HUES64 (cell line): ENCODE data around the gene PTPRN2.
"Not testable (repeated sequence)": the region's sequence is repeated elsewhere in the genome, so short reads cannot be mapped to it uniquely, and the experiment has no call there.

Experiments used
- H3K27ac ChIP-seq: 2 replicates; pipeline ENCODE4 v1.7.0; 2013; ENCODE audit warnings: low read depth, low read length, inconsistent platforms
- H3K27me3 ChIP-seq: 2 replicates; pipeline ENCODE4 v1.6.1; 2013; ENCODE audit warnings: mild to moderate bottlenecking, low read length; ENCODE audit not compliant: insufficient read depth
- H3K36me3 ChIP-seq: 2 replicates; pipeline ENCODE4 v1.6.1; 2013; ENCODE audit warnings: mild to moderate bottlenecking, low read length; ENCODE audit not compliant: insufficient read depth
- H3K4me1 ChIP-seq: 2 replicates; pipeline ENCODE4 v1.6.1; 2013; ENCODE audit warnings: mild to moderate bottlenecking, low read length, moderate library complexity; ENCODE audit not compliant: insufficient read depth
- H3K4me3 ChIP-seq: 2 replicates; pipeline ENCODE4 v1.5.1; 2013; ENCODE audit warnings: mild to moderate bottlenecking, low read length, moderate library complexity
- H3K9ac ChIP-seq: 2 replicates; pipeline ENCODE4 v1.6.1; 2013; ENCODE audit warnings: mild to moderate bottlenecking, low read depth, low read length
- H3K9me3 ChIP-seq: 2 replicates; pipeline ENCODE4 v1.6.1; 2013; ENCODE audit warnings: low read depth, low read length; ENCODE audit not compliant: insufficient read depth
- WGBS: fragments of 150-250, 120-280 bp; methylation state at CpG from one replicate; pipeline ENCODE4 v1.1.7; 2013; ENCODE audit warnings: missing lambda C conversion rate; 5-methylcytosine and 5-hydroxymethylcytosine counted together

The PTPRN2 gene

GRCh38 chr7:158519633-158520174 lies 67.9 kb downstream of the PTPRN2 start:
- Histone ChIP-seq H3K36me3 (no peaks in the 10 kb centered on the region), H3K9me3 (peaks cover 88% of the 10 kb centered on the region), H3K27ac (no peak overlapping the region), H3K27me3 (no peaks in the 10 kb centered on the region), H3K4me3 (no peak overlapping the region), H3K4me1 (no peaks in the 10 kb centered on the region), H3K9ac (no peak overlapping the region)
- 69% methylated on average over 4 of the region's 4 CpGs for WGBS

- Histone ChIP-seq H3K27ac (no peak overlapping the region), H3K27me3 (no peaks in the 10 kb centered on the region), H3K9me3 (peaks cover 89% of the 10 kb centered on the region), H3K36me3 (no peaks in the 10 kb centered on the region), H3K4me1 (no peaks in the 10 kb centered on the region), H3K4me3 (no peak overlapping the region), H3K9ac (no peak overlapping the region)
- 91% methylated on average over 6 of the region's 7 CpGs for WGBS
Measured at GRCh38 chr7:158518980-158519632, 68.5 kb downstream of the PTPRN2 start.

GRCh38 chr7:158517571-158517970 lies 70.1 kb downstream of the PTPRN2 start:
- H3K27me3 ChIP-seq = no peaks in the 10 kb centered on the region
- H3K9me3 ChIP-seq = peaks cover 95% of the 10 kb centered on the region
- H3K9ac ChIP-seq = no peak overlapping the region
- WGBS = 88% methylated on average over 4 of the region's 4 CpGs
- no peaks in the 10 kb centered on the region for H3K4me1 ChIP-seq
- no peak overlapping the region for H3K4me3 ChIP-seq
- H3K27ac ChIP-seq = no peak overlapping the region
- H3K36me3 ChIP-seq = no peaks in the 10 kb centered on the region

GRCh38 chr7:158517072-158517471 lies 70.6 kb downstream of the PTPRN2 start:
- H3K27me3 ChIP-seq = no peaks in the 10 kb centered on the region
- H3K4me3 ChIP-seq = no peak overlapping the region
- H3K9ac ChIP-seq = no peak overlapping the region
- H3K9me3 ChIP-seq = peaks cover 96% of the 10 kb centered on the region
- no peaks in the 10 kb centered on the region for H3K36me3 ChIP-seq
- H3K4me1 ChIP-seq = no peaks in the 10 kb centered on the region
- H3K27ac ChIP-seq = no peak overlapping the region
- 79% methylated on average over 10 of the region's 11 CpGs for WGBS

GRCh38 chr7:158516524-158516923 lies 71.1 kb downstream of the PTPRN2 start:
- no peaks in the 10 kb centered on the region for H3K36me3 ChIP-seq
- peaks cover 98% of the 10 kb centered on the region for H3K9me3 ChIP-seq
- no peak overlapping the region for H3K9ac ChIP-seq
- H3K27me3 ChIP-seq = no peaks in the 10 kb centered on the region
- WGBS = 72% methylated on average over 2 of the region's 2 CpGs
- H3K27ac ChIP-seq = no peak overlapping the region
- no peaks in the 10 kb centered on the region for H3K4me1 ChIP-seq
- H3K4me3 ChIP-seq = no peak overlapping the region

- peaks cover 96% of the 10 kb centered on the region for H3K9me3 ChIP-seq
- WGBS = 83% methylated on average over 6 of the region's 6 CpGs
- H3K9ac ChIP-seq = no peak overlapping the region
- H3K4me3 ChIP-seq = no peak overlapping the region
- H3K27me3 ChIP-seq = no peaks in the 10 kb centered on the region
- no peak overlapping the region for H3K27ac ChIP-seq
- H3K36me3 ChIP-seq = no peaks in the 10 kb centered on the region
- no peaks in the 10 kb centered on the region for H3K4me1 ChIP-seq
Measured at GRCh38 chr7:158512869-158513268, 74.8 kb downstream of the PTPRN2 start.

DNA sequence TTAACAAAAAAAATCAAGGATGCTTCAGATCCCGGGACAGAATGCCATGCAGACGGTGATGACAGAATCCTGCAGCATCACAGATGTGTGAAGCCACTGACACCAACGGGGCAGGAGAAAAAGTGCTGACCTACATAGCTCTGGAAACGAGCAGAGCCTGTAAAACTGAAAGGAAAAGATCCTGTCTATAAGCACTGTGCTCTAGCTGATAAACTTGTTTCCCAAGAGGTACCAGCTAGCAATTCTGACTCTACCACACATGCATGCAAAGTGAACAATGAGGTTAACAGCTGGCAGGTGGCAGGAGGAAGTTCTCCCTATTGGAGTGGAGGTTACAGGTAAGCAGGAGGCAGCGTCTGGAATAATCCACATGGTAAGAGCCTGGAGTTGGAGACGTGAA lies 75.6 kb downstream of the PTPRN2 start:
- no peaks in the 10 kb centered on the region for H3K27me3 ChIP-seq
- WGBS = 66% methylated on average over 6 of the region's 6 CpGs
- H3K9ac ChIP-seq = no peak overlapping the region
- no peaks in the 10 kb centered on the region for H3K4me1 ChIP-seq
- peaks cover 96% of the 10 kb centered on the region for H3K9me3 ChIP-seq
- no peak overlapping the region for H3K4me3 ChIP-seq
- no peak overlapping the region for H3K27ac ChIP-seq
- H3K36me3 ChIP-seq = no peaks in the 10 kb centered on the region

DNA sequence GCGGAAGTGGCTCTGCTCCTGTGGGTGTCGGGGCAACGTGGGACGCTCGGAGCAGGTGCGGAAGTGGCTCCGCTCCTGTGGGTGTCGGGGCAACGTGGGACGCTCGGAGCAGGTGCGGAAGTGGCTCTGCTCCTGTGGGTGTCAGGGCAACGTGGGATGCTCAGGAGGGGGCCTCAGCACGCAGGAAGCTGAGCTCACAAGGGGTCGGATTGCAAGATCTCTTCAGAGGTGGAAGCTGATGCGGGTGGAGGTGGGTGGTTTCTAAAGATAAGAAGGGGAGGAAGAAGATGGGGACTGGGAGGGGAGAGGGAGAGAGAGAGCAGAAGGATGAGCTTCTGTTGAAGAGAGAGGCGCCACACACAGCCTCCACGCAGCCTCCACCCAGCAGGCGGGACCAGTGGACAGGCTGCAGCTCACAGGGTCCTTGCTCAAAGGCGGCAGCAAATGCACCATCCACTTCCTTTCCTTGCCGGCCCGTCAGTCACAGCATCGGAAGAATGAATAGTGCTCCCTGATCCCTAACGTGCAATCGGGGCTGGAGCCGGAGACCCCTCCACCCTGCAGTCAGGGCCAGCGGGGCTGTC lies 78.7 kb downstream of the PTPRN2 start:
- WGBS = 87% methylated on average over 21 of the region's 27 CpGs
- H3K27me3 ChIP-seq = no peaks in the 10 kb centered on the region

DNA sequence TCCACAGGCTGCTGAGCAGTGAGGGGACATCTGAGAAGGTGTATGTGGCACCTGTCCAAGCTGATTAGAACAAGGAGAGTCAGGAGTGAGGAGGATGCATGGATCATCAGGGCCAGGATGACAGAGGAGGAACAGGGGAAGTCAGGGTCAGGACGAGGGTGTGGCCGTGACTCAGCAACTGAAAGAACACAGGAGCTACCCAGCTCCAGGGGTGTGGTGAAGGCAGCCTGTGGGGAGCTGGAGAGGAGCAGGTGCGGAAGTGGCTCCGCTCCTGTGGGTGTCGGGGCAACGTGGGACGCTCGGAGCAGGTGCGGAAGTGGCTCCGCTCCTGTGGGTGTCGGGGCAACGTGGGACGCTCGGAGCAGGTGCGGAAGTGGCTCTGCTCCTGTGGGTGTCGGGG lies 79.3 kb downstream of the PTPRN2 start:
- not testable (repeated sequence) for H3K27me3 ChIP-seq, H3K9ac ChIP-seq, H3K27ac ChIP-seq, H3K4me3 ChIP-seq, H3K36me3 ChIP-seq, H3K4me1 ChIP-seq
- peaks cover 94% of the 10 kb centered on the region for H3K9me3 ChIP-seq
- 86% methylated on average over 4 of the region's 16 CpGs for WGBS

More for the DNA sequence above, 78.7 kb downstream of the PTPRN2 start:
- Histone ChIP-seq H3K4me3 (no peak overlapping the region), H3K27ac (no peak overlapping the region), H3K9me3 (peaks cover 97% of the 10 kb centered on the region), H3K36me3 (no peaks in the 10 kb centered on the region), H3K9ac (no peak overlapping the region), H3K4me1 (no peaks in the 10 kb centered on the region)

DNA sequence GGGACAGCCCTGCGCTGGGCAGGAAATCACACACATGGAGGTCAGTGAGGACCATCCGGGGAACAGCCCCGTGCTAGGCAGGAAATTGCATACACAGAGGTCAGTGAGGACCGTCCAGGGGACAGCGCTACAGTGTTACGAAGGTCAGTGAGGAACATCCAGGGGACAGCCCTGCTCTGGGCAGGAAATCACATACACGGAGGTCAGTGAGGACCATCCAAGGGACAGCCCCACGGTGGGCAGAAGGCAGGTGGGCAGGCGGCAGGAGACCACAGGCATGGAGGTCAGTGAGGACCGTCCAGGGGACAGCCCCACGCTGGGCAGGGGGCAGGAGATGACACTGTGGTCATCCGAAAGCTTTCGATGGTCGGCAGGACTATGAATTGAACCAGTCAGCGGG lies 79.7 kb downstream of the PTPRN2 start:
- 87% methylated on average over 15 of the region's 15 CpGs for WGBS
- no peak overlapping the region for H3K4me3 ChIP-seq
- no peak overlapping the region for H3K9ac ChIP-seq
- H3K27ac ChIP-seq = no peak overlapping the region
- peaks cover 94% of the 10 kb centered on the region for H3K9me3 ChIP-seq
- H3K4me1 ChIP-seq = no peaks in the 10 kb centered on the region
- no peaks in the 10 kb centered on the region for H3K36me3 ChIP-seq
- H3K27me3 ChIP-seq = no peaks in the 10 kb centered on the region

GRCh38 chr7:158507175-158507574 lies 80.4 kb downstream of the PTPRN2 start:
- H3K27me3 ChIP-seq, H3K4me3 ChIP-seq, H3K27ac ChIP-seq, H3K4me1 ChIP-seq, H3K36me3 ChIP-seq, H3K9ac ChIP-seq: not testable (repeated sequence)
- H3K9me3 ChIP-seq = peaks cover 91% of the 10 kb centered on the region
- WGBS = 84% methylated on average over 7 of the region's 7 CpGs
